PC-3 (cell line): ENCODE measurements around the gene SLC39A11. TPM values are rescaled to one million over a fixed set of nuclear protein-coding genes. Genes with fewer than 3 reads are reported as not detected.

Source experiments
- ATAC-seq: fragments of 200-7000 bp; cut with Tn5 transposase; 2 replicates; pipeline ENCODE4 v1.9.1; 2020; ENCODE audit warnings: mild to moderate bottlenecking, moderate library complexity
- BruUV-seq: library from RNA; stranded (reverse); fragments of 400-500 nt; replicated peaks from 2 replicates; lab custom pipeline; 2021; lab: Mats Ljungman, UMichigan
- CTCF ChIA-PET: fragments of 300-600 bp; sonication (Branson Sonifier 250); formaldehyde crosslinking; loops from one replicate; lab custom pipeline; 2022; ENCODE audit warnings: antibody characterized with exemption; lab: Charles Lee
- POLR2A ChIA-PET: fragments of 300-600 bp; sonication (Branson Sonifier 250); formaldehyde crosslinking; loops from one replicate; lab custom pipeline; 2022; ENCODE audit warnings: antibody characterized with exemption; ENCODE audit not compliant: unreplicated experiment; lab: Charles Lee
- DNase-seq: peaks from one replicate; pipeline ENCODE4 v3.0.0-alpha.2; 2015
- H2AFZ ChIP-seq: fragments of 300-600 bp; sonication (generic); 2 replicates; pipeline ENCODE4 v1.6.0; 2016; ENCODE audit warnings: antibody characterized with exemption, low read length
- H3F3A ChIP-seq: fragments of 300-600 bp; sonication (generic); one replicate; pipeline ENCODE4 v1.6.0; 2017; ENCODE audit warnings: antibody characterized with exemption, low read length, control low read depth, mild to moderate bottlenecking; ENCODE audit not compliant: unreplicated experiment
- H3K27ac ChIP-seq: fragments of 300-600 bp; sonication (generic); 2 replicates; pipeline ENCODE4 v1.5.1; 2016; ENCODE audit warnings: mild to moderate bottlenecking, low read length
- H3K27me3 ChIP-seq: fragments of 300-600 bp; sonication (generic); 2 replicates; pipeline ENCODE4 v1.6.1; 2016; ENCODE audit warnings: low read length, mixed read lengths
- H3K36me3 ChIP-seq: fragments of 300-600 bp; sonication (generic); 2 replicates; pipeline ENCODE4 v1.6.1; 2016; ENCODE audit warnings: low read depth, mixed run types, low read length, mixed read lengths
- H3K4me1 ChIP-seq: fragments of 300-600 bp; sonication (generic); 2 replicates; pipeline ENCODE4 v1.5.1; 2016; ENCODE audit warnings: low read length; ENCODE audit not compliant: insufficient read depth
- H3K4me2 ChIP-seq: fragments of 300-600 bp; sonication (generic); 2 replicates; pipeline ENCODE4 v1.6.0; 2016; ENCODE audit warnings: low read length
- H3K4me3 ChIP-seq: fragments of 300-600 bp; sonication (generic); 2 replicates; pipeline ENCODE4 v1.5.1; 2016; ENCODE audit warnings: mild to moderate bottlenecking, low read length, mixed read lengths
- H3K79me2 ChIP-seq: fragments of 300-600 bp; sonication (generic); 2 replicates; pipeline ENCODE4 v1.6.1; 2017; ENCODE audit warnings: low read length, mixed read lengths
- H3K9ac ChIP-seq: fragments of 300-600 bp; sonication (generic); 2 replicates; pipeline ENCODE4 v1.6.0; 2016; ENCODE audit warnings: mild to moderate bottlenecking, low read length
- H3K9me2 ChIP-seq: fragments of 300-600 bp; sonication (generic); replicated peaks from 2 replicates; pipeline ENCODE4 v1.6.1; 2016; ENCODE audit warnings: mixed run types, low read length, mixed read lengths
- H3K9me3 ChIP-seq: fragments of 300-600 bp; sonication (generic); 2 replicates; pipeline ENCODE4 v1.6.1; 2016; ENCODE audit warnings: low read length, mixed read lengths
- H4K20me1 ChIP-seq: fragments of 300-600 bp; sonication (generic); 2 replicates; pipeline ENCODE4 v1.6.1; 2016; ENCODE audit warnings: low read length, mixed read lengths
- CTCF ChIP-seq: fragments of 300-600 bp; sonication (generic); conservative IDR thresholded peaks from 2 replicates; pipeline ENCODE4 v1.5.1; 2017; ENCODE audit warnings: antibody characterized with exemption, low read depth, mild to moderate bottlenecking, low read length
- EZH2 ChIP-seq: fragments of 300-600 bp; sonication (generic); IDR thresholded peaks from one replicate; pipeline ENCODE4 v1.6.1; 2017; ENCODE audit warnings: antibody characterized with exemption, mild to moderate bottlenecking, low read length; ENCODE audit not compliant: unreplicated experiment
- EZH2phosphoT487 ChIP-seq: fragments of 300-600 bp; sonication (generic); IDR thresholded peaks from 2 replicates; pipeline ENCODE4 v1.6.1; 2018; ENCODE audit warnings: mild to moderate bottlenecking, antibody characterized with exemption, low read length, borderline replicate concordance
- intact Hi-C: fragments of 100-400 bp; cut with micrococcal nuclease; formaldehyde crosslinking; loops from 2 replicates; pipeline ENCODE4 v1.9.0; 2023
- total RNA-seq: library from RNA; depleted of rRNA; stranded (reverse); fragments of >200 nt; gene quantifications from 2 replicates; pipeline ENCODE4 v1.2.3, GENCODE V29; 2014

SLC39A11 gene
- total RNA-seq, 1 experiment from 2014 or later, result 37.7 TPM

- Histone ChIP-seq H3K9ac (no peak overlapping the region), H3K79me2 (no peaks in the 10 kb centered on the region), H3K27ac (no peak overlapping the region), H3F3A (no peaks in the 10 kb centered on the region), H4K20me1 (no peaks in the 10 kb centered on the region), H2AFZ (no peak overlapping the region), H3K4me3 (no peak overlapping the region), H3K9me3 (0 out of 2 replicates have a peak, but pooled peaks cover 5% of the 10 kb centered on the region), H3K4me1 (peaks cover 36% of the 10 kb centered on the region), H3K4me2 (no peak overlapping the region), H3K36me3 (peaks cover 9% of the 10 kb centered on the region; the same call in 1 of the 2 replicates), H3K9me2 (no peaks in the 10 kb centered on the region), H3K27me3 (no peaks in the 10 kb centered on the region)
- intact Hi-C loops, result no loop called here
- POLR2A ChIA-PET, result no interaction called here
- ATAC-seq (no peak), DNase-seq (no peak)
- CTCF ChIA-PET, result no interaction called here
- BruUV-seq, result no TSS peak
- no peak for TF ChIP-seq CTCF
- no peak for TF ChIP-seq EZH2phosphoT487
- TF ChIP-seq EZH2, result no peak
Observed at GRCh38 chr17:72707881-72708280, 384.6 kb downstream of the SLC39A11 start.

- peak; percentile 33 for DNase-seq
- Histone ChIP-seq H3F3A (no peaks in the 10 kb centered on the region), H3K4me1 (peaks cover 49% of the 10 kb centered on the region), H3K4me2 (no peak overlapping the region), H3K4me3 (no peak overlapping the region), H3K27me3 (no peaks in the 10 kb centered on the region), H3K9ac (no peak overlapping the region), H3K36me3 (peaks cover 9% of the 10 kb centered on the region; the same call in 1 of the 2 replicates), H3K27ac (peak overlapping the region; percentile 43), H3K79me2 (no peaks in the 10 kb centered on the region), H3K9me3 (0 out of 2 replicates have a peak, but pooled peaks cover 5% of the 10 kb centered on the region), H2AFZ (no peak overlapping the region), H3K9me2 (no peaks in the 10 kb centered on the region), H4K20me1 (no peaks in the 10 kb centered on the region)
- ChIA-PET CTCF (interaction anchor here (0.6 kb wide), 2 partner anchors 22 to 149 kb away, joined by 3 to 4 read pairs; no protein-coding TSS in a partner anchor), POLR2A (interaction anchor here (0.6 kb wide), 1 partner anchor 10 kb away, joined by 5 read pairs; no protein-coding TSS in a partner anchor)
- intact Hi-C loops, result loop anchor here (1.0 kb wide), 1 partner anchor 10 kb away; no protein-coding TSS in a partner anchor
- TF ChIP-seq EZH2 (no peak), EZH2phosphoT487 (no peak), CTCF (no peak)
- BruUV-seq, result no TSS peak
- ATAC-seq, result peak; percentile 18; the same call in 1 of the 2 replicates
Observed at GRCh38 chr17:72706396-72706981, 386.0 kb downstream of the SLC39A11 start.
